Right atrium auricular region (tissue), 2 donors: ENCODE measurements around the gene NUP98. TPM values are rescaled to one million over a fixed set of nuclear protein-coding genes. Genes with fewer than 3 reads are reported as not detected.

Experiments used
- DNase-seq: peaks from one replicate; pipeline ENCODE4 v3.0.0-alpha.2; 2019; ENCODE audit warnings: low spot score
- H3K27ac ChIP-seq, 2 donors: fragments of 200-600 bp; sonication (generic); 1 replicate in 1 of 2; 2 replicates in 1 of 2; pipeline ENCODE4 v1.5.1; 2016 to 2019
- H3K27me3 ChIP-seq, 2 donors: fragments of 200-600 bp; sonication (generic); one replicate each; pipeline versions ENCODE4 v1.5.1 to v1.6.0; 2017 to 2019
- H3K36me3 ChIP-seq: fragments of 200-600 bp; sonication (generic); one replicate; pipeline ENCODE4 v1.5.1; 2016
- H3K4me1 ChIP-seq, 2 donors: fragments of 200-600 bp; sonication (generic); one replicate each; pipeline versions ENCODE4 v1.5.1 to v1.6.0; 2017 to 2019
- H3K4me3 ChIP-seq, 2 donors: fragments of 200-600 bp; sonication (generic); 1 replicate in 1 of 2; 2 replicates in 1 of 2; pipeline ENCODE4 v1.5.1; 2017 to 2019; ENCODE audit warnings: mild to moderate bottlenecking in 1 of 2, moderate library complexity in 1 of 2
- H3K9me3 ChIP-seq, 2 donors: fragments of 200-600 bp; sonication (generic); one replicate each; pipeline ENCODE4 v1.5.1; 2019
- total RNA-seq, 2 donors: library from RNA; depleted of rRNA; stranded (reverse); fragments of >200 nt; gene quantifications; one replicate each; pipeline ENCODE4 v1.1.0, GENCODE V29; 2016
- TF ChIP-seq, protein P1 (sequence below), 2 donors: fragments of 200-600 bp; sonication (generic); IDR thresholded peaks; one replicate each; pipeline ENCODE4 v1.5.1; 2019; ENCODE audit warnings: antibody characterized with exemption in 2 of 2

The NUP98 gene
- total RNA-seq, 2 donors from 2014 or later: 58.8 to 94.5 TPM

DNA sequence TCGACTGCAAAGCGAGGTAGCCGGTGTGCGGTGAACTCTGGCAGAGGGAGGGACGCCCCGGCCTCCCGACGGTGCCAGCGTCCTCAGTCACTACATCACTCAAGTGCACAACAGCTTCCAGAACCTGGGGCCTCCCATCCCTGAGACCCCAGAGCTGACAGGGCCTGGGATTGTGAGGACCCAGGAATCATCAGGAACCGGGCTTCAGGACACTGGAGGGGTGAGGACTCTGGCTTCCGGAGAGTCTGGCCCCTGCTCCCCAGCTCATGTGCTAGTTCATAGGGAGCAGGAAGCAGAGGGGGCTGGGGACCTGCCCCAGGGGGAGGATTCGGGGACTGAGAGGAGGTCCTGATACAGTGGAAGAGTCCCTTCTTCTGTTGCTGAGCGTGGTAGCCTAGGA is 160.2 kb downstream of the NUP98 start:
- Histone ChIP-seq H3K4me3 (no peak overlapping the region), H3K27me3 (no peaks in the 10 kb centered on the region), H3K27ac (no peak overlapping the region), H3K36me3 (no peaks in the 10 kb centered on the region), H3K4me1 (peaks cover 0 to 8% of the 10 kb centered on the region in 2 donors), H3K9me3 (no peaks in the 10 kb centered on the region)
- TF ChIP-seq, protein P1, sequence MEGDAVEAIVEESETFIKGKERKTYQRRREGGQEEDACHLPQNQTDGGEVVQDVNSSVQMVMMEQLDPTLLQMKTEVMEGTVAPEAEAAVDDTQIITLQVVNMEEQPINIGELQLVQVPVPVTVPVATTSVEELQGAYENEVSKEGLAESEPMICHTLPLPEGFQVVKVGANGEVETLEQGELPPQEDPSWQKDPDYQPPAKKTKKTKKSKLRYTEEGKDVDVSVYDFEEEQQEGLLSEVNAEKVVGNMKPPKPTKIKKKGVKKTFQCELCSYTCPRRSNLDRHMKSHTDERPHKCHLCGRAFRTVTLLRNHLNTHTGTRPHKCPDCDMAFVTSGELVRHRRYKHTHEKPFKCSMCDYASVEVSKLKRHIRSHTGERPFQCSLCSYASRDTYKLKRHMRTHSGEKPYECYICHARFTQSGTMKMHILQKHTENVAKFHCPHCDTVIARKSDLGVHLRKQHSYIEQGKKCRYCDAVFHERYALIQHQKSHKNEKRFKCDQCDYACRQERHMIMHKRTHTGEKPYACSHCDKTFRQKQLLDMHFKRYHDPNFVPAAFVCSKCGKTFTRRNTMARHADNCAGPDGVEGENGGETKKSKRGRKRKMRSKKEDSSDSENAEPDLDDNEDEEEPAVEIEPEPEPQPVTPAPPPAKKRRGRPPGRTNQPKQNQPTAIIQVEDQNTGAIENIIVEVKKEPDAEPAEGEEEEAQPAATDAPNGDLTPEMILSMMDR (IDR thresholded peaks at IDR 0.05): no peak
- no peak for DNase-seq

DNA sequence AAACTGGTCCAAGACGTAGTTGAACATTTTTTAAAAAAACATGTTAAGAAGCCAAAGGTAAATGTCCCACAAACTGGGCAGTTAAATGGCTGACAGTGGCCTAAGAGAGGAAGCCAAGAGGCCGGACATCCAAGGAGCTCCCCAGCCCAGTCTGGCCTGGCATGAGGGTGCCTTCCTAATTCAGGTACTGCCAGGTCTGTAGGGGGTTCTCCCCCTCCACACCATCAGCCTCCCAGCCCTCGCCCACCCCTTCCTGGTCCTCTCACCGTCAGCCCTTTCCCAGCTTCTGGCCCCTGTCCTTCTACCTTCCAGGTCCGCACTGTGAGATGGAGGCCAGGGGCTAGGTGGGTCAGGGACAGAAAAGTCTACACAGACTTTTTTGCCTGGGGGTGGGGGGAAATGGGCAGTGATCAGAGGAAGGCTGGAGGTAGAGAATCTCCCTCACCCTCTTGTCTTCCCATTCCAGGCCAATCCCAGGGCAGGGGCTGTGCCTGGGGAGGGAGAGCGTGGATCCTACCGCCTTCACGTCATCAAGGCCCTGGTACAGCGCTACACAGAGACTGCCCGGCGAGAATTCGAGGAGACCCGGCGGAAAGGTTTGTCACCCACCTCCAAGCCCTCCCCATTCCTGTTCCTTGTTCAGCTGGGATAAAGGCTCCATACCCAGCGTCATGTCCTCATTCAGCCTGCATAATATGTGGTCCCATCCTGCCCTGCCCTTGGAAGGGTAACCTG is 161.5 kb downstream of the NUP98 start:
- H3K36me3 ChIP-seq: no peaks in the 10 kb centered on the region
- no peaks in the 10 kb centered on the region for H3K4me1 ChIP-seq
- DNase-seq: no peak
- TF ChIP-seq, protein P1 (IDR thresholded peaks at IDR 0.05): no peak
- no peaks in the 10 kb centered on the region for H3K27me3 ChIP-seq
- no peak overlapping the region for H3K27ac ChIP-seq
- H3K9me3 ChIP-seq: no peaks in the 10 kb centered on the region
- no peak overlapping the region for H3K4me3 ChIP-seq

DNA sequence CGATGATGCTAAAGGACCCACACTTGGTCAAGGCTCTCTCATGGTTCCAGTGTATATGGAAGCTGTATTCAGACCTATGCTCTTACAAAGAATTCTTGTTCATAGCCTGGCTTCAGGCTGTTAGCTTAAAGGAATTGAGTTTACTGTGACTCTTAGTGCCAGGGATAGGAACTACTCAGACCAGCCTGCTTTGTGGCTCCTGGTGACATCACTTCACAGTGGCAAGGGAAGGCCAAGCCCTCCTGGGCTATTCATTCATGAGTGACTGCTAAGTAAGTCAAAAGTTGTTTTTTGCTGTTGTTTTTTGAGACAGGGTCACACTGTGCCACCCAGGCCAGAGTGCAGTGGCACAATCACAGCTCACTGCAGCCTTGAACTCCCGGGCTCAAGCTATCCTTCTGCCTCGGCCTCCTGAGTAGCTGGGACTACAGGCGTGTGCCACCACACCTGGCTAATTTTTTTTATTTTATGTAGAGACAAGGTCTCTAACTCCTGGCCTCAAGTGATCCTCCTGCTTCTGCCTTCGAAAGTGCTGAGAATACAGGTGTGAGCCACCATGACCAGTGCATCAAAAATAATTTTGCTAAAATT is 165.2 kb downstream of the NUP98 start:
- no peak for DNase-seq
- TF ChIP-seq, protein P1 (IDR thresholded peaks at IDR 0.05): no peak
- H3K27ac ChIP-seq: no peak overlapping the region
- H3K4me1 ChIP-seq: no peaks in the 10 kb centered on the region
- H3K4me3 ChIP-seq: no peak overlapping the region
- H3K9me3 ChIP-seq: no peaks in the 10 kb centered on the region
- no peaks in the 10 kb centered on the region for H3K27me3 ChIP-seq
- no peaks in the 10 kb centered on the region for H3K36me3 ChIP-seq

DNA sequence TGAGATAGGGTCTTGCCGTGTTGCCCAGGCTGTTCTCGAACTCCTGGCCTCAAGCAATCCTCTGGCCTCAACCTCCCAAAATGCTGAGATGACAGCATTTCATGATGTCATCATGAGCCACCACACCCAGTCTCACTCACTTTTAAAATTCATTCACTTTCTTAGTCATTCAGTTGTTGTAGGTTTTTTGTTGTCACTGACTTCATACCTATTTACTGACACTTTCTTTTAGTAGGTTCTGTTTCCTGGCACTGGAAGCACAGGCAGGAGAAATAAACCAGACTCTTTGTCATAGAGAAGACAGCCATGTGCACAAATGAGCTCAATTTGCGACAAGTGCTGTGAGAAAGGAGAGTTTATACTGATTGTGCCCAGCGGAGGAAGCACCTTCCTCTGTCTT is 166.0 kb downstream of the NUP98 start:
- H3K36me3 ChIP-seq: no peaks in the 10 kb centered on the region
- H3K27ac ChIP-seq: no peak overlapping the region
- DNase-seq: no peak
- no peaks in the 10 kb centered on the region for H3K9me3 ChIP-seq
- no peak overlapping the region for H3K4me3 ChIP-seq
- H3K4me1 ChIP-seq: no peaks in the 10 kb centered on the region
- TF ChIP-seq, protein P1 (IDR thresholded peaks at IDR 0.05): no peak
- no peaks in the 10 kb centered on the region for H3K27me3 ChIP-seq

DNA sequence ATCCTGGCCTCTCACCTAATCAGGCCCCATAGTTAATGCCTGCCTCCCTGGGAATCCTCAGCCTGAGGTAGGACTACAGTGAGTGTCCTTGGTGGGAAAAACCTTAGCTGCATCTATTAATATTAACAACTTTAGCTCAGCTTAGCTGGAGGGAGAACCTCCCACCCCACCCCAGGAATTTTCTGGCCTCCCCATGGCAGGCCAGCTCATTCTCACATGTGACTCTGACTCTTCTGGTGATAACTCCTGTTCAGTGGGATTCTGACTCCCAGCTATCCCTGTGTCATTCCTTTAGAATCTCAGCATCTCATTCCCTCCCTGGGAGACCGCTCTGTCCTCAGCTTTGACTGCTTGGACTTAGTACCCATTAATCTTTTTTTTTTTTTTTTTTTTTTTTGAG is 170.1 kb downstream of the NUP98 start:
- Histone ChIP-seq H3K9me3 (no peaks in the 10 kb centered on the region), H3K4me1 (no peaks in the 10 kb centered on the region), H3K4me3 (no peak overlapping the region), H3K36me3 (no peaks in the 10 kb centered on the region), H3K27ac (no peak overlapping the region), H3K27me3 (no peaks in the 10 kb centered on the region)
- no peak for DNase-seq
- TF ChIP-seq, protein P1 (IDR thresholded peaks at IDR 0.05): no peak
